Retinal pigment epithelial cell (primary cell): Measurements from ENCODE around the gene GTSF1L.
"Not testable (repeated sequence)": the region's sequence is repeated elsewhere in the genome, so short reads cannot be mapped to it uniquely, and the experiment has no call there.

Experiments
- DNase-seq: peaks from one replicate; pipeline ENCODE4 v3.0.0-alpha.2; 2010; ENCODE audit warnings: low read depth
- H3K4me3 ChIP-seq: 2 replicates; pipeline ENCODE4 v1.5.1; 2011; ENCODE audit warnings: mild to moderate bottlenecking, low read length, control low read depth, moderate library complexity
- TF ChIP-seq, protein P1 (sequence below): conservative IDR thresholded peaks from 2 replicates; pipeline ENCODE4 v1.5.1; 2011; ENCODE audit warnings: low read depth, low read length, control low read depth, inconsistent platforms

GTSF1L gene

DNA sequence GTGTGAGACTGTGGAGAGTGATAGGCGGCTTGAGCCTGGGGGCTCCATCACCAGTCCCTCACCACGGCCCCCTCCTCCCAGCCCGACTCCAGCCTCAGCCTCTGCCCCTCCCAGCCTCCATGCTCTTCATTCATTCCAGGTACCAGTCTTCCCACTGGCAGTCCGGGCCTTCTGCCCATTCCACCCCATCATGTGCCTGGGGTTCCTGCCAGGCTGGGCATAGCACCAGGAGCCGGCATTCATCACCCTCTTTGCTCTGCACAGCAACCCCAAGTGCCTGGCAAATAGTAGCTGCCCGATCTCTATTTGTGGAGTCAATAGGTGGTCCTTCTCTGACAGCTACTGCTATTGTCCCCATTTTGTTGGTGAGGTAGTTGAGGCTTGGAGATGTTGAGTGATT is 39.6 kb upstream of the GTSF1L start:
- TF ChIP-seq, protein P1, sequence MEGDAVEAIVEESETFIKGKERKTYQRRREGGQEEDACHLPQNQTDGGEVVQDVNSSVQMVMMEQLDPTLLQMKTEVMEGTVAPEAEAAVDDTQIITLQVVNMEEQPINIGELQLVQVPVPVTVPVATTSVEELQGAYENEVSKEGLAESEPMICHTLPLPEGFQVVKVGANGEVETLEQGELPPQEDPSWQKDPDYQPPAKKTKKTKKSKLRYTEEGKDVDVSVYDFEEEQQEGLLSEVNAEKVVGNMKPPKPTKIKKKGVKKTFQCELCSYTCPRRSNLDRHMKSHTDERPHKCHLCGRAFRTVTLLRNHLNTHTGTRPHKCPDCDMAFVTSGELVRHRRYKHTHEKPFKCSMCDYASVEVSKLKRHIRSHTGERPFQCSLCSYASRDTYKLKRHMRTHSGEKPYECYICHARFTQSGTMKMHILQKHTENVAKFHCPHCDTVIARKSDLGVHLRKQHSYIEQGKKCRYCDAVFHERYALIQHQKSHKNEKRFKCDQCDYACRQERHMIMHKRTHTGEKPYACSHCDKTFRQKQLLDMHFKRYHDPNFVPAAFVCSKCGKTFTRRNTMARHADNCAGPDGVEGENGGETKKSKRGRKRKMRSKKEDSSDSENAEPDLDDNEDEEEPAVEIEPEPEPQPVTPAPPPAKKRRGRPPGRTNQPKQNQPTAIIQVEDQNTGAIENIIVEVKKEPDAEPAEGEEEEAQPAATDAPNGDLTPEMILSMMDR = no peak
- H3K4me3 ChIP-seq = no peak overlapping the region
- DNase-seq = no peak

DNA sequence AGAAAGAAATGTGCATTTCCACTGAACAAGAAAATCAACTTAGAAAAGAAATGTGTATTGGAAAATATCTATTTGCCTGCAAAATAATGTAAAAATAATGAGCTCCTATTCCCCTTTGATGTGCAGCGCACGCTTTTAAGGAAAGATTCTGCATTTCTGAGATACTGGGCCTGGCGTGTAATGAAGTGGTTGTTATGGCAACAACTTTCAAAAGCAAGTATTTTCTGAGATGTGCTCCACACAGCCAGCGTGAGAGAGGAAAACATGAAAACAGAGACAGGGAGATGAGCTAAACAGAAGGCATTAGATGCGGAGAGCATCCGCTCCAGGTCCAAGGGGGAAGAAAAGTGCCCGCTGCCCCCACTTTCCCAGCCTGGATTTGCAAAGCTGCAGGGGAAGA is 39.1 kb upstream of the GTSF1L start:
- no peak overlapping the region for H3K4me3 ChIP-seq
- TF ChIP-seq, protein P1 = no peak
- no peak for DNase-seq

DNA sequence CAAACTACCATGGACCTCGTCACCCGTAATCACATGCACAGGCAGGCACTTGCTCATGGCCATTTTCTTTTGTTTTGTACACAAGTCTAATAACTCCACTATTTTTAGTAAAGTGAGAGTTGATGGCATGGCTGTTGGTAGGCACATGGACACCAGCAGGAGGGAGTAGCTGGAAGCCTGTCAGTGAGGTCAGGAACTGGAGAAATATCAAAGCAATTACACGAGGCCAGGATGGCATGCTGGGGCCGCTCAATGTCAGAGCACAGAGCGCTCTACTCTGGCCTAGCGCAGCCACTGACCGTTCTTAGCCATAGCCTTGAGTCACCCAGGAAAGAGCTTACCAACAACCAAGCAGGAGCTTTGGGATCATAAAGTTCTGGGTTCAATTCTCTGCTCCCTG is 36.1 kb upstream of the GTSF1L start:
- no peak overlapping the region for H3K4me3 ChIP-seq
- TF ChIP-seq, protein P1 = no peak
- no peak for DNase-seq

DNA sequence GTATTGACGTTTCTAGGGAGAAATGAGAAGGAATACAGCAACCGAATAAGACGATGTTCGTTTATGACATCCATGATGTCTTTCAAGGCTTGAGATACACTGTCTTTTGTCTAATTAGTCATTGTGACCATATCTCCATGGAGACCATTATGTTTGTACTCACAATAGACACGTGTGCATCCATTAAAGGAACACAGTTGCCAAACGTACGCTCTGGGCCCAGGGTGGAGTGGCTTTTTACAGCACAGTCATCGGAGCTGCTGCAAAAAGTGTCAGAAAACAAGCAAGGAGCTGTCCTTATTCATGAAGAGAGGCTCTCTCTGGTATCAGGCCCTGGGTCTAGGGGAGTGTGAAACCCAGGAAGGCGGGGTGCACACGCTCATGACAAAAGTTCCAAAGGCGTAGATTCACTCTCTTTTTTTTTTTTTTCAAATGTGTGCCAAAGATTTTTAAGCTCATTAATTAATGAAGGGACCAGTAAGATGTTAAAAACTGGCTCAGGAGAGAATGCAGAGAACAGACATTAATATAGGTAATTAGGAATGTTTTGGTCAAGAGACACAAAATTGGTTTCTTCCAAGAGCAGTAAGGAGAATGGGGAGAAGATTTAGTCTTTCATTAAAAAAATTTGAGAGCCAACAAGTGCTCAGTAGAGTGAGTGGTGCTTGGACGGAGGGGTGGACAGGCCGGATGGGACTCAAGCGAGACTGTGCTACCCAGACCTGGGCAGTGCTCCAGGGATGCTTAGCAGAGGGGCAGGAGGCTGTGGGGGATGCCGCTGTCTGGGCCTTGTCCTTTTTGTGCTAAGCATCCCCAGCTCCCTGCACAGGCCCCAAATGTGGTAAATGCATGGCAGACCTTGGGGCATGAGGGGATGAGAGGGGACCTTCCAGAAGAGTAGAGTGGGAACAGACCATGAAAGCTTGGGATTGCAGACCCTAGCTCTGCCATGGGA is 34.9 kb upstream of the GTSF1L start:
- DNase-seq = no peak
- no peak overlapping the region for H3K4me3 ChIP-seq
- TF ChIP-seq, protein P1 = no peak

DNA sequence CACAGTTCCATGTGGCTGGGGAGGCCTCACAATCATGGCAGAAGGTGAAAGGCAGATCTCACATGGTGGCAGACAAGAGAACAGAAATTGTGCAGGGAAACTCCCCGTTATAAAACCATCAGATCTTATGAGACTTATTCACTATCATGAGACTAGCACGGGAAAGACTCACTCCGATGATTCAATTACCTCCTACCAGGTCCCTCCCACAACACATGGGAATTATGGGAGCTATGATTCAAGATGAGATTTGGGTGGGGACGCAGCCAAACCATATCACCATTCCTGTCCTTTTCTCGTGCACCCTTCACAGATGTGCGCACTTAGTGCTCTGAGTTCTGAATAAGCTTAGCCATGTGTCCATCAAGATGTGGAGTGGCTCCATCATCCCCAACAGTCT is 31.1 kb upstream of the GTSF1L start:
- DNase-seq = not testable (repeated sequence)

DNA sequence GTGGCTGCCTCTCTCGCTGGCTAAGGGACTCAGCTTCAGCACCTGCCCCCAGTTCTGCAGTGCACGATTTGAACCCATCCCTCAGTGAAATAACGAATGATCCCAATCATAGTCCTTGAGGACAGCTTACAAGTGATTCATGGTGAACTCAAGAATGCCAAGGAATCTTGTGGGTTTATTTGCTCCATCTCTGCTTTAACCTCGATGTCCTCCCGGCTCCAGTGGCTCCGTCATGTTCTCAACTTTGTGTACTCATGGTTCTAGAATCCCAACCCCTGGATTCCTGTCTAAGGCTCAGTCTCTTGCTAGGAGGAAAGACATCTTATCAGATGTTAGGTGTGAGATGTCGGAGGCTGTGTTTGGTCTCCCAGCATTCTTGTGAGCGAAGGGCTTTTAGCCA is 29.0 kb upstream of the GTSF1L start:
- TF ChIP-seq, protein P1 = no peak
- no peak for DNase-seq
- no peak overlapping the region for H3K4me3 ChIP-seq

More for the DNA sequence above, 31.1 kb upstream of the GTSF1L start:
- not testable (repeated sequence) for H3K4me3 ChIP-seq

DNA sequence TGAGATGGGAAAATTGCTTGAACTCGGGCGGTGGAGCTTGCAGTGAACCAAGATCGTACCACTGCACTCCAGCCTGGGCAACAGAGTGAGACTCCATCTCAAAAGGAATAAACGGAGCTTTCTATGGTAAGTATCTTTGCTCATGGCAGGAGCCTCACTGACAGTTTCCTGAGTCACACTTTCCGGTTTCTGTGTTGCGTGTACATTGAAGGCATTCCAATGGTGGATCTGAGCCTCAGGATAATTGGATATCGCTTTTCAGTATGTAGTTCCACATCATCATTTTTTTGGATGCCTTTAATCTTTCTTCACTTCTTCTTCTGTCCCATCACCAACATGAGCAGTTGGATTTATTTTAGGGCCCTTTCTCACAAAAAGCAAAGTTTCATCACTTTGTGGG is 28.6 kb upstream of the GTSF1L start:
- DNase-seq = no peak
- no peak overlapping the region for H3K4me3 ChIP-seq
- TF ChIP-seq, protein P1 = no peak
